Fibroblast of lung (primary cell): ENCODE results near the gene CFAP221. TPM values are rescaled to one million over a fixed set of nuclear protein-coding genes. Genes with fewer than 3 reads are reported as not detected.
A peak's percentile ranks its signal among the peaks of the same experiment; 100 is the strongest.

Experiments used
- DNase-seq, 2 donors: peaks; one replicate each; pipeline versions ENCODE4 v3.0.0 to v3.0.0-alpha.2; 2010; ENCODE audit warnings: low read depth in 2 of 2
- H2AFZ ChIP-seq: 2 replicates; pipeline ENCODE4 v1.5.1; 2012; ENCODE audit warnings: low read length, control low read depth, inconsistent platforms
- H3K27ac ChIP-seq: 2 replicates; pipeline ENCODE4 v1.5.1; 2011; ENCODE audit warnings: low read length, control low read depth; ENCODE audit not compliant: insufficient read depth
- H3K27me3 ChIP-seq: 2 replicates; pipeline ENCODE4 v1.5.1; 2011; ENCODE audit warnings: mild to moderate bottlenecking, low read length; ENCODE audit not compliant: control insufficient read depth, insufficient read depth
- H3K36me3 ChIP-seq: 2 replicates; pipeline ENCODE4 v1.5.1; 2011; ENCODE audit warnings: low read length; ENCODE audit not compliant: control insufficient read depth, insufficient read depth
- H3K4me1 ChIP-seq: 2 replicates; pipeline ENCODE4 v1.5.1; 2011; ENCODE audit warnings: low read length; ENCODE audit not compliant: control insufficient read depth, insufficient read depth; ENCODE audit errors: extremely low read depth
- H3K4me2 ChIP-seq: 2 replicates; pipeline ENCODE4 v1.5.1; 2011; ENCODE audit warnings: low read length, control low read depth; ENCODE audit not compliant: insufficient read depth; ENCODE audit errors: extremely low read depth
- H3K4me3 ChIP-seq, 4 experiments: fragments of 200-600 bp in 1 of 4; sonication (generic) in 1 of 4; replicated peaks in 1 of 4; 2 replicates each; pipeline ENCODE4 v1.5.1; 2011 to 2016; ENCODE audit warnings: low read length in 4 of 4, low read depth in 3 of 4, mild to moderate bottlenecking in 3 of 4, control low read depth in 2 of 4, inconsistent platforms in 1 of 4, mixed read lengths in 1 of 4; ENCODE audit not compliant: insufficient read depth in 1 of 4; ENCODE audit errors: control extremely low read depth in 1 of 4
- H3K79me2 ChIP-seq: 2 replicates; pipeline ENCODE4 v1.5.1; 2012; ENCODE audit warnings: mild to moderate bottlenecking, low read length, inconsistent platforms; ENCODE audit not compliant: control insufficient read depth, insufficient read depth
- H3K9ac ChIP-seq: 2 replicates; pipeline ENCODE4 v1.5.1; 2011; ENCODE audit warnings: mild to moderate bottlenecking, low read length, control low read depth; ENCODE audit not compliant: insufficient read depth
- H3K9me3 ChIP-seq: 2 replicates; pipeline ENCODE4 v1.5.1; 2012; ENCODE audit warnings: low read depth, low read length; ENCODE audit not compliant: control insufficient read depth, insufficient read depth
- H4K20me1 ChIP-seq: 2 replicates; pipeline ENCODE4 v1.5.1; 2011; ENCODE audit warnings: low read length; ENCODE audit not compliant: control insufficient read depth, insufficient read depth; ENCODE audit errors: extremely low read depth
- EZH2 ChIP-seq: IDR thresholded peaks from 2 replicates; pipeline ENCODE4 v1.5.1; 2012; ENCODE audit warnings: low read length, control low read depth, mild to moderate bottlenecking; ENCODE audit errors: missing control alignments
- polyA plus RNA-seq, 2 donors: library from polyadenylated mRNA; depleted of rRNA in 1 of 2; stranded (reverse) in 1 of 2; unstranded in 1 of 2; fragments of >200 nt; gene quantifications; 2 replicates each; pipeline ENCODE4 v1.2.1, GENCODE V29; 2011 to 2012; ENCODE audit warnings: missing spikeins in 1 of 2
- total RNA-seq: library from RNA; depleted of rRNA; stranded (reverse); fragments of >200 nt; gene quantifications from 2 replicates; pipeline ENCODE4 v1.2.1, GENCODE V29; 2014
- TF ChIP-seq, protein P1 (sequence below), 2 donors: IDR thresholded peaks in 1 of 2; conservative IDR thresholded peaks in 1 of 2; 1 replicate in 1 of 2; 2 replicates in 1 of 2; pipeline ENCODE4 v1.5.1; 2011 to 2012; ENCODE audit warnings: low read length in 2 of 2, control low read depth in 1 of 2, inconsistent platforms in 1 of 2, low read depth in 1 of 2, mild to moderate bottlenecking in 1 of 2

The CFAP221 gene
- total and polyA plus RNA-seq, 2 donors (not counting 1 experiment from before 2014, with no cell fraction given): 0.07 TPM; not detected in 1

DNA sequence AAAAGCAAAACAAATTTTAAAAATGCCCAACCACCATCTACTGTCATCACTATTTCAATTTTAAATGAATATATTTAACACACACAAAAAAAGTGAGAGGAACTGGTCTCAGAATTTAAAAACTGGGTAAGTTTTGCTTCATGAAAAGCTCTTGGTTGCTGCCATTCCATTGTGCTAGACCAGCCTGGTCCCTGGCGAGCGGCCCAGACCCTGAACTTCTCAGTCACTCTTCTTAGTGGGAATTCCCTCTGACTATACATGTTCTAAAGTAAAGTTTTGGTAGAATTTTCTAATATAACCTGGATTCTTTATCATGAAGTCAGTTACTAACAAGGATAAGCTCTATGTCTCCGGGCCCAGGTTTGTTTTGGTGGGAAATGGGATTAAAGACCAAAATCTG, 99.9 kb downstream of the CFAP221 start:
- Histone ChIP-seq H3K36me3 (no peaks in the 10 kb centered on the region), H3K9me3 (no peaks in the 10 kb centered on the region), H3K4me2 (no peak overlapping the region), H4K20me1 (no peaks in the 10 kb centered on the region), H3K4me3 (no peak overlapping the region), H3K4me1 (no peaks in the 10 kb centered on the region), H3K27me3 (peaks cover 2% of the 10 kb centered on the region), H3K27ac (no peak overlapping the region), H3K79me2 (no peaks in the 10 kb centered on the region), H3K9ac (no peak overlapping the region), H2AFZ (no peak overlapping the region)
- DNase-seq: peak; percentile 28 to 70
- TF ChIP-seq, protein P1, sequence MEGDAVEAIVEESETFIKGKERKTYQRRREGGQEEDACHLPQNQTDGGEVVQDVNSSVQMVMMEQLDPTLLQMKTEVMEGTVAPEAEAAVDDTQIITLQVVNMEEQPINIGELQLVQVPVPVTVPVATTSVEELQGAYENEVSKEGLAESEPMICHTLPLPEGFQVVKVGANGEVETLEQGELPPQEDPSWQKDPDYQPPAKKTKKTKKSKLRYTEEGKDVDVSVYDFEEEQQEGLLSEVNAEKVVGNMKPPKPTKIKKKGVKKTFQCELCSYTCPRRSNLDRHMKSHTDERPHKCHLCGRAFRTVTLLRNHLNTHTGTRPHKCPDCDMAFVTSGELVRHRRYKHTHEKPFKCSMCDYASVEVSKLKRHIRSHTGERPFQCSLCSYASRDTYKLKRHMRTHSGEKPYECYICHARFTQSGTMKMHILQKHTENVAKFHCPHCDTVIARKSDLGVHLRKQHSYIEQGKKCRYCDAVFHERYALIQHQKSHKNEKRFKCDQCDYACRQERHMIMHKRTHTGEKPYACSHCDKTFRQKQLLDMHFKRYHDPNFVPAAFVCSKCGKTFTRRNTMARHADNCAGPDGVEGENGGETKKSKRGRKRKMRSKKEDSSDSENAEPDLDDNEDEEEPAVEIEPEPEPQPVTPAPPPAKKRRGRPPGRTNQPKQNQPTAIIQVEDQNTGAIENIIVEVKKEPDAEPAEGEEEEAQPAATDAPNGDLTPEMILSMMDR (conservative IDR thresholded peaks at IDR 0.05 in 1 of 2, IDR thresholded peaks at IDR 0.05 in 1 of 2; ENCODE audit: low read depth in 1 of 2, low read length in 2 of 2): no peak
- TF ChIP-seq EZH2: no peak

DNA sequence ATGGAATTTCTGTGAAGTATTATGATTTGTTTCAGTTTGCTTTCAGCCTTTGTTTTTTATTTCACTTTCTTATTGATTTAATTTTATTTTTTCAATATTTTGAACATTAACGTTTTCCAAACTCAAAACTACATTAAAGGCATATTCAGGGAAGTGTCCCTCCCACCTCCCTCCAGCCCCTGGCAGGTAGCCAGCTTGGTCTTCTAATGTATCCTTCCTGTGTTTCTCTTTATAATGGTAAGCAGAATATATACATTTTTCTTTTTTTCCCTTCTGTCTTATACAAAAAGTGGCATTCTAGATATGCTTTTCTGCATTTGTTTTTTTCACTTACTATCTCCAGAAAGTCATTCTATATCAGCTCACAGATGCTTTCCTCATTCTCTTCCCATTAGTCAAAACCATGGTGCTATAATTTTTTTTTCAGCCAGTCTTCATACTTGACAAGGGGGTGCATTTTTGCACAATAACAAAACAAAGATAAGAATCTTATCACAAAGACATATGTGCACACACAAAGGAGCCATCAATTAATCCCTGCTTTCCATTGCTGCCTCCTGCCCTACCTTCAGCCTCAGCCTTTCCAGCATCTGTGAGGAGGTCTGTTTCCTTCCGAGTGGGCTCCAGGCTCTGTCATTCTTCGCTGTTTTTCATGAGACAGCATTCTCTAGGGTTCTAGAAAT, 101.1 kb downstream of the CFAP221 start:
- Histone ChIP-seq H3K4me3 (no peak overlapping the region), H2AFZ (no peak overlapping the region), H3K36me3 (no peaks in the 10 kb centered on the region), H3K4me1 (no peaks in the 10 kb centered on the region), H3K27ac (no peak overlapping the region), H3K9me3 (no peaks in the 10 kb centered on the region), H3K4me2 (no peak overlapping the region), H3K27me3 (peaks cover under 1% of the 10 kb centered on the region), H3K79me2 (no peaks in the 10 kb centered on the region), H4K20me1 (no peaks in the 10 kb centered on the region), H3K9ac (no peak overlapping the region)
- TF ChIP-seq, protein P1 (conservative IDR thresholded peaks at IDR 0.05 in 1 of 2, IDR thresholded peaks at IDR 0.05 in 1 of 2; ENCODE audit: low read depth in 1 of 2, low read length in 2 of 2): no peak
- no peak for TF ChIP-seq EZH2
- peak; percentile 54 to 88 for DNase-seq

DNA sequence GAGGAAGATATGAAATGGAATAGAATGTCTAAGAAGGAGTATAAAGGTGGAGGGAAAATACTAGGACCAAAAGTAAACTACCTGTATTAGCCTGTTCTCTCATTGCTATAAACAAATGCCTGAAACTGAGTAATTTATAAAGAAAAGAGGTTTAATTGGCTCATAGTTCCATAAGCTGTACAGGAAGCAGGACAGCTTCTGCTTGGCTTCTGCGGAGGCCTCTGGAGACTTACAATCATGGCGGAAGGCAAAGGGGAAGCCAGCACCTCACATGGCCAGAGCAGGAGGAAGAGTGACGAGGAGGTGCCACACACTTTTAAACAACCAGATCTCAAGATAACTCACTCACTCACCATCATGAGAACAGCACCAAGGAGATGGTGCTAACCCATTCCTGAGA, 101.9 kb downstream of the CFAP221 start:
- no peak overlapping the region for H3K27ac ChIP-seq
- H3K27me3 ChIP-seq: no peaks in the 10 kb centered on the region
- H3K4me3 ChIP-seq: no peak overlapping the region
- H3K4me2 ChIP-seq: no peak overlapping the region
- no peak for DNase-seq
- H3K4me1 ChIP-seq: no peaks in the 10 kb centered on the region
- H3K79me2 ChIP-seq: no peaks in the 10 kb centered on the region
- H3K36me3 ChIP-seq: no peaks in the 10 kb centered on the region
- H3K9me3 ChIP-seq: no peaks in the 10 kb centered on the region
- no peaks in the 10 kb centered on the region for H4K20me1 ChIP-seq
- TF ChIP-seq EZH2: no peak
- TF ChIP-seq, protein P1 (conservative IDR thresholded peaks at IDR 0.05 in 1 of 2, IDR thresholded peaks at IDR 0.05 in 1 of 2; ENCODE audit: low read depth in 1 of 2, low read length in 2 of 2): no peak
- no peak overlapping the region for H2AFZ ChIP-seq
- no peak overlapping the region for H3K9ac ChIP-seq
